WTC11 (cell line): ENCODE data around the gene LITAFD. TPM values are rescaled to one million over a fixed set of nuclear protein-coding genes. Genes with fewer than 3 reads are reported as not detected.

Experiments used
- ATAC-seq: fragments of 200-7000 bp; cut with Tn5 transposase; 2 replicates; pipeline ENCODE4 v1.10.0; 2021; ENCODE audit warnings: mild to moderate bottlenecking, moderate library complexity
- CTCF ChIA-PET: fragments of 300-600 bp; sonication (Branson Sonifier 250); formaldehyde crosslinking; loops from one replicate; lab custom pipeline; 2021; ENCODE audit warnings: antibody characterized with exemption; lab: Charles Lee
- POLR2A ChIA-PET: fragments of 350-600 bp; sonication (Branson Sonifier 250); formaldehyde crosslinking; loops from one replicate; lab custom pipeline; 2021; ENCODE audit warnings: antibody characterized with exemption; lab: Charles Lee
- DNase-seq: peaks from one replicate; pipeline ENCODE4 v3.0.0; 2021; ENCODE audit warnings: low spot score
- H3K27ac Mint-ChIP-seq: 2 replicates; pipeline ENCODE4 v1.8.0; 2021; ENCODE audit warnings: mixed read lengths
- H3K27me3 Mint-ChIP-seq: 2 replicates; pipeline ENCODE4 v1.8.0; 2021; ENCODE audit warnings: low read depth, mild to moderate bottlenecking, moderate library complexity, mixed read lengths
- H3K36me3 Mint-ChIP-seq: 2 replicates; pipeline ENCODE4 v1.8.0; 2021; ENCODE audit warnings: mixed read lengths
- H3K4me1 Mint-ChIP-seq: 2 replicates; pipeline ENCODE4 v1.8.0; 2022; ENCODE audit warnings: mixed read lengths
- H3K4me3 Mint-ChIP-seq: 2 replicates; pipeline ENCODE4 v1.8.0; 2021; ENCODE audit warnings: mild to moderate bottlenecking, moderate library complexity, mixed read lengths
- H3K9me3 Mint-ChIP-seq: 2 replicates; pipeline ENCODE4 v1.8.0; 2021; ENCODE audit warnings: mixed read lengths
- ARID4B ChIP-seq: sonication (generic); formaldehyde crosslinking; IDR thresholded peaks from 2 replicates; pipeline ENCODE4 v1.8.0; 2023; ENCODE audit warnings: missing genetic modification reagents, mild to moderate bottlenecking, borderline replicate concordance
- CDX4 ChIP-seq: fragments of 250-450 bp; sonication (Bioruptor Pico); IDR thresholded peaks from 2 replicates; pipeline ENCODE4 v1.9.0; 2021; ENCODE audit warnings: moderate library complexity, mild to moderate bottlenecking, inconsistent platforms, borderline replicate concordance
- E2F1 ChIP-seq: sonication (generic); formaldehyde crosslinking; IDR thresholded peaks from 2 replicates; pipeline ENCODE4 v1.8.0; 2022; ENCODE audit warnings: mild to moderate bottlenecking, missing genetic modification reagents
- ESRRA ChIP-seq: sonication (generic); formaldehyde crosslinking; IDR thresholded peaks from 2 replicates; pipeline ENCODE4 v1.8.1; 2022; ENCODE audit warnings: mild to moderate bottlenecking, missing genetic modification reagents, borderline replicate concordance
- HMGA2 ChIP-seq: fragments of 250-450 bp; sonication (Bioruptor Pico); IDR thresholded peaks from 2 replicates; pipeline ENCODE4 v1.4.0; 2021; ENCODE audit warnings: mild to moderate bottlenecking, moderate library complexity
- MXD4 ChIP-seq: fragments of 250-450 bp; sonication (Bioruptor Pico); IDR thresholded peaks from 2 replicates; pipeline ENCODE4 v1.8.0; 2021; ENCODE audit warnings: mild to moderate bottlenecking, moderate library complexity, borderline replicate concordance
- NR1H2 ChIP-seq: sonication (generic); formaldehyde crosslinking; IDR thresholded peaks from 2 replicates; pipeline ENCODE4 v1.9.0; 2021; ENCODE audit warnings: mild to moderate bottlenecking, moderate library complexity, missing genetic modification reagents
- PRRX2 ChIP-seq: fragments of 250-450 bp; sonication (Bioruptor Pico); IDR thresholded peaks from 2 replicates; pipeline ENCODE4 v1.8.0; 2021; ENCODE audit warnings: mild to moderate bottlenecking
- RORB ChIP-seq: fragments of 250-450 bp; sonication (Bioruptor Pico); IDR thresholded peaks from 2 replicates; pipeline ENCODE4 v1.9.0; 2021; ENCODE audit warnings: mild to moderate bottlenecking
- SMAD3 ChIP-seq: sonication (generic); formaldehyde crosslinking; IDR thresholded peaks from 2 replicates; pipeline ENCODE4 v1.8.0; 2022; ENCODE audit warnings: missing genetic modification reagents, mild to moderate bottlenecking, borderline replicate concordance
- SOX15 ChIP-seq: fragments of 250-450 bp; sonication (Bioruptor Pico); IDR thresholded peaks from 2 replicates; pipeline ENCODE4 v1.9.0; 2021; ENCODE audit warnings: mild to moderate bottlenecking
- TEAD1 ChIP-seq: sonication (generic); formaldehyde crosslinking; IDR thresholded peaks from 2 replicates; pipeline ENCODE4 v1.8.0; 2022; ENCODE audit warnings: mild to moderate bottlenecking, missing genetic modification reagents
- ZNF219 ChIP-seq: sonication (generic); formaldehyde crosslinking; IDR thresholded peaks from 2 replicates; pipeline ENCODE4 v1.8.0; 2023; ENCODE audit warnings: missing genetic modification reagents, mild to moderate bottlenecking, borderline replicate concordance
- ZNF232 ChIP-seq: sonication (generic); formaldehyde crosslinking; IDR thresholded peaks from 2 replicates; pipeline ENCODE4 v1.8.0; 2022; ENCODE audit warnings: mild to moderate bottlenecking, missing genetic modification reagents
- ZNF263 ChIP-seq: sonication (generic); formaldehyde crosslinking; IDR thresholded peaks from 2 replicates; pipeline ENCODE4 v1.8.1; 2022; ENCODE audit warnings: low read depth, mild to moderate bottlenecking, moderate library complexity, missing genetic modification reagents
- ZNF396 ChIP-seq: fragments of 250-450 bp; sonication (Bioruptor Pico); IDR thresholded peaks from 2 replicates; pipeline ENCODE4 v1.8.0; 2021; ENCODE audit warnings: mild to moderate bottlenecking, moderate library complexity, borderline replicate concordance
- ZNF512 ChIP-seq: sonication (generic); formaldehyde crosslinking; IDR thresholded peaks from 2 replicates; pipeline ENCODE4 v1.8.1; 2022; ENCODE audit warnings: missing genetic modification reagents, borderline replicate concordance
- total RNA-seq: library from RNA; stranded (reverse); gene quantifications from 3 replicates; pipeline ENCODE4 v1.2.3, GENCODE V29; 2021
- TF ChIP-seq, protein P1 (sequence below): sonication (generic); formaldehyde crosslinking; IDR thresholded peaks from 2 replicates; pipeline ENCODE4 v1.8.0; 2022; ENCODE audit warnings: mild to moderate bottlenecking, missing genetic modification reagents
- TF ChIP-seq, protein P2 (sequence below): sonication (generic); formaldehyde crosslinking; IDR thresholded peaks from 2 replicates; pipeline ENCODE4 v1.8.0; 2023; ENCODE audit warnings: missing genetic modification reagents

LITAFD gene
- total RNA-seq, 1 experiment from 2014 or later = not detected

DNA sequence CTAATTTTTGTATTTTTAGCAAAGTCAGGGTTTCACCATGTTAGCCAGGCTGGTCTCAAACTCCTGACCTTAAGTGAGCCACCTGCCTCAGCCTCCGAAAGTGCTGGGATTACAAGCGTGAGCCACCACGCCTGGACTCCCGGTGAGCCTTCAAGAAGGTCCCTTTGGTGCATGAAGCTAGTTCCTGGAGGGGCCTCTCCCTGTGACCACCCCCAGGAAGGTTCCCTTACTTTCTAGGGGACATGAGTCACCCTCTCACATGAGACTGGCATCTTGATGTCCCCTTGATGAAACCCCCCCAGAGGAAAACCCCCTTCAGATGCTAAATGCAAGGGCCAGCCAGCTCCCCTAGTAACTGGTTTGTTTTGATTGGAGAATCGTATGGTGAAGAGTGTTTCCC, 26.2 kb upstream of the LITAFD start:
- CTCF ChIA-PET = interaction anchor here (1.0 to 3.4 kb wide), 5 partner anchors 7 to 29 kb away, joined by 5 to 12 read pairs (median 7); partner anchors contain the start of gene CARHSP1
- TF ChIP-seq SOX15 (CRISPR knock-in tag) (no peak), ZNF396 (CRISPR knock-in tag) (no peak), ARID4B (no peak), MXD4 (CRISPR knock-in tag) (no peak), ZNF512 (CRISPR knock-in tag) (no peak), E2F1 (CRISPR knock-in tag) (no peak), RORB (CRISPR knock-in tag) (no peak), ESRRA (CRISPR knock-in tag) (no peak), TEAD1 (CRISPR knock-in tag) (no peak), ZNF232 (CRISPR knock-in tag) (no peak), NR1H2 (CRISPR knock-in tag) (no peak), SMAD3 (CRISPR knock-in tag) (no peak), PRRX2 (no peak), ZNF263 (CRISPR knock-in tag) (no peak), HMGA2 (CRISPR knock-in tag) (no peak), ZNF219 (CRISPR knock-in tag) (no peak), CDX4 (no peak)
- TF ChIP-seq, protein P1, sequence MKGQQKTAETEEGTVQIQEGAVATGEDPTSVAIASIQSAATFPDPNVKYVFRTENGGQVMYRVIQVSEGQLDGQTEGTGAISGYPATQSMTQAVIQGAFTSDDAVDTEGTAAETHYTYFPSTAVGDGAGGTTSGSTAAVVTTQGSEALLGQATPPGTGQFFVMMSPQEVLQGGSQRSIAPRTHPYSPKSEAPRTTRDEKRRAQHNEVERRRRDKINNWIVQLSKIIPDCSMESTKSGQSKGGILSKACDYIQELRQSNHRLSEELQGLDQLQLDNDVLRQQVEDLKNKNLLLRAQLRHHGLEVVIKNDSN (CRISPR knock-in tag) = no peak
- TF ChIP-seq, protein P2, sequence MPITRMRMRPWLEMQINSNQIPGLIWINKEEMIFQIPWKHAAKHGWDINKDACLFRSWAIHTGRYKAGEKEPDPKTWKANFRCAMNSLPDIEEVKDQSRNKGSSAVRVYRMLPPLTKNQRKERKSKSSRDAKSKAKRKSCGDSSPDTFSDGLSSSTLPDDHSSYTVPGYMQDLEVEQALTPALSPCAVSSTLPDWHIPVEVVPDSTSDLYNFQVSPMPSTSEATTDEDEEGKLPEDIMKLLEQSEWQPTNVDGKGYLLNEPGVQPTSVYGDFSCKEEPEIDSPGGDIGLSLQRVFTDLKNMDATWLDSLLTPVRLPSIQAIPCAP (CRISPR knock-in tag) = no peak
- TF ChIP-seq, all 79 proteins: peak for 0
- POLR2A ChIA-PET = interaction anchor here (0.6 to 2.5 kb wide), 2 partner anchors 13 kb away, joined by 3 to 10 read pairs; partner anchors contain the start of gene CARHSP1
- Mint-ChIP-seq H3K9me3 (no peaks in the 10 kb centered on the region), H3K27me3 (no peaks in the 10 kb centered on the region), H3K27ac (0 out of 2 replicates have a peak overlapping the region, but pooled peaks have one; percentile 33), H3K36me3 (peaks cover 66% of the 10 kb centered on the region), H3K4me3 (no peak overlapping the region), H3K4me1 (peaks cover 46% of the 10 kb centered on the region)
- DNase-seq = no peak
- no peak for ATAC-seq
